ENCODE data around the gene NOTCH4. TPM values are rescaled to one million over a fixed set of nuclear protein-coding genes. Genes with fewer than 3 reads are reported as not detected.
A peak's percentile ranks its signal among the peaks of the same experiment; 100 is the strongest.
"Not testable (repeated sequence)": the region's sequence is repeated elsewhere in the genome, so short reads cannot be mapped to it uniquely, and the experiment has no call there.

The NOTCH4 gene
- total RNA-seq, 1 donor from 2014 or later, result 2.4 TPM

DNA sequence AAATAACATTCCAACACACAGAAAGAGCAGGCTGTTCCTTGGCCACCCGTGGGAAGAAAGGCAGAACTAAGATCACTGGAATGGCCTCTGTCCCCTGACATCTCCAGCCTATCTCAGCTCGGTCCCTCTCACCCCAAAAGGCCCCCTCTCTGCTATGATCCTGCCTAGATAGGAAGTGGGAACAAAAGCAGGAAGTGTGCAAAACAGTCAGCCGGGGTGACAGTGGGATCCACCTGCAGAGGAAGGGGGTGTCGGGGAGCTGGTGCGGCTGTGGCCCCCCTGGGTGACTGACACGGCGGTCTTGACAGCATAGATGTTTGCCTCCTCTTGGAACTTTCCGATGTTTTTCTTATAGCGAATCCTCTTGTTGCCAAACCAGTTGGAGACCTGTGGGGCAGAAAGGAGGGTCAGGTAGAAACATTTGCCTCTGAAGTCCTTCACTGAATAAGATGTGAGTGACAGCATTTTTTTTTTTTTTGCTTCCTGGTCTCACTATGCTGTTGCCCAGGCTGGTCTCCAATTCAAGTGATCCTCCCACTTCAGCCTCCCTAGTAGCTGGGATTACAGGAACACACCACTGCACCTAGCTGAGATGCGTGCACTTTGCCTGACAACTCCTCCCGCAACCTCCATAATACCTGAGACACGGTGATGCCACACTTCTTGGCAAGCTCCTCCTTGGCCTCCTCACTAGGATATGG, 36.7 kb downstream of the NOTCH4 start:
- Histone ChIP-seq H3K4me3 (ENCODE audit: low read depth, low read length) (no peak overlapping the region), H3K36me3 (ENCODE audit: control insufficient read depth, insufficient read depth, low read length) (no peaks in the 10 kb centered on the region), H3K27me3 (ENCODE audit: control insufficient read depth, insufficient read depth, low read length) (no peaks in the 10 kb centered on the region)
- DNase-seq (ENCODE audit: low read depth), result no peak
- TF ChIP-seq, protein P1, sequence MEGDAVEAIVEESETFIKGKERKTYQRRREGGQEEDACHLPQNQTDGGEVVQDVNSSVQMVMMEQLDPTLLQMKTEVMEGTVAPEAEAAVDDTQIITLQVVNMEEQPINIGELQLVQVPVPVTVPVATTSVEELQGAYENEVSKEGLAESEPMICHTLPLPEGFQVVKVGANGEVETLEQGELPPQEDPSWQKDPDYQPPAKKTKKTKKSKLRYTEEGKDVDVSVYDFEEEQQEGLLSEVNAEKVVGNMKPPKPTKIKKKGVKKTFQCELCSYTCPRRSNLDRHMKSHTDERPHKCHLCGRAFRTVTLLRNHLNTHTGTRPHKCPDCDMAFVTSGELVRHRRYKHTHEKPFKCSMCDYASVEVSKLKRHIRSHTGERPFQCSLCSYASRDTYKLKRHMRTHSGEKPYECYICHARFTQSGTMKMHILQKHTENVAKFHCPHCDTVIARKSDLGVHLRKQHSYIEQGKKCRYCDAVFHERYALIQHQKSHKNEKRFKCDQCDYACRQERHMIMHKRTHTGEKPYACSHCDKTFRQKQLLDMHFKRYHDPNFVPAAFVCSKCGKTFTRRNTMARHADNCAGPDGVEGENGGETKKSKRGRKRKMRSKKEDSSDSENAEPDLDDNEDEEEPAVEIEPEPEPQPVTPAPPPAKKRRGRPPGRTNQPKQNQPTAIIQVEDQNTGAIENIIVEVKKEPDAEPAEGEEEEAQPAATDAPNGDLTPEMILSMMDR (IDR thresholded peaks at IDR 0.05; ENCODE audit: insufficient read depth, low read length, poor library complexity, severe bottlenecking), result no peak

- H3K4me3 ChIP-seq (ENCODE audit: low read depth, low read length); H3K36me3 ChIP-seq (ENCODE audit: control insufficient read depth, insufficient read depth, low read length); DNase-seq (ENCODE audit: low read depth); H3K27me3 ChIP-seq (ENCODE audit: control insufficient read depth, insufficient read depth, low read length): not testable (repeated sequence)
Measured at GRCh38 chr6:32186151-32186840, 37.6 kb downstream of the NOTCH4 start.

DNA sequence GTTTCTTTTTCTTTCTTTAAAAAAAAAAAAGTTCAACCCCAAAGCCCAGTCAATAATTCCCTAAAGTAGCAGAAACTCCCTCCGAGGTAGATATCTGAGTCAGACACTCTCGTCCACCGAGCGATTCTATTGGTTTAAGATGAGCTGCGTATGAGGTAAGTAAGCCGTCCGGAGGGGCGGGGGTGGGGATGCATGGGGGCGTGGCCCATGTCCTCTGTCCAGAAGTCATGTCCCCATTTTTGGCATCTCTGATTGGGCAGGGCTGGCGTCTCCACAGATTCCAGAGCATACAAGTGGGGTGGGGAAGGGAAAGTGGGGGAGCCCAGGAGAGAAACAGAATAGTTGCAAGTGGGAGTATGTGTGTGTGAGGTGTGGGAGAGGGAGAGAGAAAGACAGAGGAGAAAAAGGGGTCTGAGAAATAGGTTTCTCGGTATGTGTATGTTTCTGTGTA, 38.2 kb downstream of the NOTCH4 start:
- H3K27me3 ChIP-seq (ENCODE audit: control insufficient read depth, insufficient read depth, low read length); H3K4me3 ChIP-seq (ENCODE audit: low read depth, low read length); H3K36me3 ChIP-seq (ENCODE audit: control insufficient read depth, insufficient read depth, low read length): not testable (repeated sequence)
- DNase-seq (ENCODE audit: low read depth), result peak; percentile 73

GRCh38 chr6:32184084-32184640, 39.7 kb downstream of the NOTCH4 start, which contains the start of gene AGER:
Gene AGER, minus strand, starts transcription at chr6:32184253. Its CDS starts 31 bp downstream, at chr6:32184222.
- Histone ChIP-seq H3K4me3 (ENCODE audit: low read depth, low read length) (no peak within 1 kb of the TSS), H3K27me3 (ENCODE audit: control insufficient read depth, insufficient read depth, low read length) (no peaks in the 10 kb centered on the region), H3K36me3 (ENCODE audit: control insufficient read depth, insufficient read depth, low read length) (no peaks in the 10 kb centered on the region)
- TF ChIP-seq, protein P1 (IDR thresholded peaks at IDR 0.05; ENCODE audit: insufficient read depth, low read length, poor library complexity, severe bottlenecking), result no peak
- DNase-seq (ENCODE audit: low read depth), result no peak

DNA sequence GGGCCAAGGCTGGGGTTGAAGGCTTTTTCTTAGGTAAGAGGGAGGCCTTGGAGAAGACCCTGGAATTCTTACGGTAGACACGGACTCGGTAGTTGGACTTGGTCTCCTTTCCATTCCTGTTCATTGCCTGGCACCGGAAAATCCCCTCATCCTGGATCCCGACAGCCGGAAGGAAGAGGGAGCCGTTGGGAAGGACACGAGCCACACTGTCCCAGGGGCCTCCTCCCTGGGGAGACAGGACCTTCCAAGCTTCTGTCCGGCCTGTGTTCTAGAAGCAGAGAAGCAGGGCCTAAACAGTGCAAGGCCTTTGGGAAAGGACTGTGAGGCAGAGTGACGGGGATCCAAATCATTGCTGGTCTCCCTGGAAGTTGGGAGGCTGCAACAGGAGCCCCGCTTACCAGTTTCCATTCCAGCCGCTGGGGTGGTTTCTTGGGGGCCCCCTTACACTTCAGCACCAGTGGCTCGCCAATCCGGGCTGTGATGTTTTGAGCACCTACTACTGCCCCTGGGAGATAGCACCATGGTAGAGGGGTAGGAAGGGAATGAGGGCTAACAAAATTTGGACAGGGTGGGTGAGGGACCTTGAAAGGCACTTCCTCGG, 40.3 kb downstream of the NOTCH4 start:
- Histone ChIP-seq H3K27me3 (ENCODE audit: control insufficient read depth, insufficient read depth, low read length) (no peaks in the 10 kb centered on the region), H3K36me3 (ENCODE audit: control insufficient read depth, insufficient read depth, low read length) (no peaks in the 10 kb centered on the region), H3K4me3 (ENCODE audit: low read depth, low read length) (no peak overlapping the region)
- TF ChIP-seq, protein P1 (IDR thresholded peaks at IDR 0.05; ENCODE audit: insufficient read depth, low read length, poor library complexity, severe bottlenecking), result no peak
- DNase-seq (ENCODE audit: low read depth), result no peak

DNA sequence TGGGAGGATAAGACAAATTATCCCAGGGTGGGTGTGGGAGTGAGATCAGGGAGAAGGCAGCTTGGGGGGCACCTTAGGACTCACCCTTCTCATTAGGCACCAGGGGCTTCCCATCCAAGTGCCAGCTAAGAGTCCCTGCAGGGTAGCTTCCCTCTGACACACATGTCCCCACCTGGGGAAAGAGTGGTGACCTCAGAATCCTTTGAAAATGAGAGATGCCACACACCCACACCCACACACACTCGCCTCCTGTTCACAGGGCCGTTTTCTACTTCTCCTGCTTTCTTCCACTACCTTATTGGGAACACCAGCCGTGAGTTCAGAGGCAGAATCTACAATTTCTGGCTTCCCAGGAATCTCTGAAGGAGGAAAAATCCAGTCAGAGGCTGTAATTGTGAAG, 40.8 kb downstream of the NOTCH4 start:
- TF ChIP-seq, protein P1 (IDR thresholded peaks at IDR 0.05; ENCODE audit: insufficient read depth, low read length, poor library complexity, severe bottlenecking), result no peak
- Histone ChIP-seq H3K36me3 (ENCODE audit: control insufficient read depth, insufficient read depth, low read length) (no peaks in the 10 kb centered on the region), H3K4me3 (ENCODE audit: low read depth, low read length) (no peak overlapping the region), H3K27me3 (ENCODE audit: control insufficient read depth, insufficient read depth, low read length) (no peaks in the 10 kb centered on the region)
- no peak for DNase-seq (ENCODE audit: low read depth)

Data from kidney epithelial cell (primary cell).